RKO (cell line): Measurements from ENCODE around the gene FOXN1.

Experiments
- DNase-seq: peaks from one replicate; pipeline ENCODE4 v3.0.0-alpha.2; 2016; ENCODE audit warnings: low spot score

FOXN1 gene

GRCh38 chr17:28524476-28525424 is 18.6 kb downstream of the FOXN1 start:
- no peak for DNase-seq

DNA sequence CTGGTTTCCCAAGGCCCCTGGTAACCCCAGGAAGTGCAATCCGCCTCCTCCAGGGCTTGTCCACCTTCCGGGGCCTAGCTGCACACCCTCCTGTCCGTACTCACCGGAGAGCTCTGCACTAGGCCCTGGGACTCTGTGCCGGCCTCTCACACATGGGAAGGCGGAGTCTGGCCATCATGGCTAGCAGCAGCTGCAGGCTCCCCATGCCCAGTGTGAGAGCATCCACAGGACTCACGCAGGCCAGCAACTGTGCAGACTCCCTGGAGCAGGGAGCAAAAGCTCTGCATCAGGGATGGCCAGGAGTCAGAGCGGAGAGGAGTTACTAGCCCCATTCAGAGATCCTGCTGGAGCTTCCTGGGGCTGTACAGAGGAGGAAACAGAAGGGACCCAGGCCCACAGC is 20.2 kb downstream of the FOXN1 start:
- no peak for DNase-seq

DNA sequence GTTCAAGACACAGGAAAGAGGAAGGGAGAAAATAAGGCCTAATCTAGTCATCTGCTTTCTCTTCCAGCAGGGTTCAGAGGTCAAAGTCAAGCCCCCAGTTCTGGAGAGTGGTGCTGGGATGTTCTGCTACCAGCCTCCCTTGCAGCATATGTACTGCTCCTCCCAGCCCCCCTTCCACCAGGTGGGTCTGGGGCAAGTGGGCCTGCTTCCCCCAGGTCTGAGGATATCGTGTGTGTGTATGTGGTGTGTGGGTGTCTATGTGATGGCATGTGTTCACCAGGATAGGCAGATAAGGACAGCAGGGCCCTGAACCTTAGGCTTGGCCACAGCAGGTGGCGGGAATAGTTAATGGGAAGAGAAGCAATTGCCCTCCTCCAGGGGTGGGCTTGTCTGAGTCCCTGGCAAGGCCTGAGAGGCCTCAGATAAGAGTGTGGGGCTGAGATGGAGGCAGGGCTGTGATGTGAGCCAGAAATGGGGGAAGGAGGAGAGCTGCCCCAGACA is 21.1 kb downstream of the FOXN1 start:
- DNase-seq = no peak

GRCh38 chr17:28527859-28528258 is 21.7 kb downstream of the FOXN1 start:
- DNase-seq = no peak

DNA sequence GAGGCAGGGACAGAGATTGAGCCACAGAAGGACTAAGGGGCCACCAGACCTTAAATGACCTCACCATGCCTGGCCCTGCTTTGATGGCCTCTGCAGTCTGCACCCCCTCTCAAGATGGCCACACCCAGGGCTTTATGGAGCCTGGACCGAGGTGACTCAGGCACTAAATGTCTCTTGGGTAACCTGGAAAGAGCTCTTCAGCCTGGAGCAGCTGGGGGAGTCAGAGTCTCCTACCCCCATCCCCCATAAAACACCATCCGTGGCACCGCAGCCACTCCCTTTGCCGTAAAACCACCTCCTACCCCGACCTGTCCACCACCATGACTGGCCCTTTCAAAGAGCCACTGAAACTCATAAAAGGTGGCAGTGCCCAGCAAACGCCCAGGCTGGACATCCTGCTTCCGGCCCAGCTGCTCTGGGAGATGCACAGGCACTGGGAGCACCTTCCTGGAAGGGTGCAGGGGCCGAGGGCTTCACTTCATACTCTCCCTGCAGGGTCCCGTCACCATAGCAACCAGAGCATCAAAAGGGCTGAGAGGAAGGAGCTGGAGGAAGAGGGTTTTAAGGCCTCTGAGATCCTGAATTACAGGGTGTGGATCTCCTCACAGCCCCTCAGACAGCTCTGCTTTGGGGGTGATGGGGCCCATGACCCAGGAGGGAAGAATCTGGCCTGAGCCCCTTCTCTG is 22.3 kb downstream of the FOXN1 start:
- no peak for DNase-seq

GRCh38 chr17:28529013-28529400 is 22.9 kb downstream of the FOXN1 start:
- DNase-seq = no peak

GRCh38 chr17:28530250-28530649 is 24.1 kb downstream of the FOXN1 start:
- DNase-seq = no peak

GRCh38 chr17:28530926-28531325 is 24.8 kb downstream of the FOXN1 start:
- DNase-seq = no peak

GRCh38 chr17:28532050-28532960 is 26.2 kb downstream of the FOXN1 start:
- no peak for DNase-seq

- DNase-seq = no peak
Measured at GRCh38 chr17:28533091-28533807, 27.1 kb downstream of the FOXN1 start.

DNA sequence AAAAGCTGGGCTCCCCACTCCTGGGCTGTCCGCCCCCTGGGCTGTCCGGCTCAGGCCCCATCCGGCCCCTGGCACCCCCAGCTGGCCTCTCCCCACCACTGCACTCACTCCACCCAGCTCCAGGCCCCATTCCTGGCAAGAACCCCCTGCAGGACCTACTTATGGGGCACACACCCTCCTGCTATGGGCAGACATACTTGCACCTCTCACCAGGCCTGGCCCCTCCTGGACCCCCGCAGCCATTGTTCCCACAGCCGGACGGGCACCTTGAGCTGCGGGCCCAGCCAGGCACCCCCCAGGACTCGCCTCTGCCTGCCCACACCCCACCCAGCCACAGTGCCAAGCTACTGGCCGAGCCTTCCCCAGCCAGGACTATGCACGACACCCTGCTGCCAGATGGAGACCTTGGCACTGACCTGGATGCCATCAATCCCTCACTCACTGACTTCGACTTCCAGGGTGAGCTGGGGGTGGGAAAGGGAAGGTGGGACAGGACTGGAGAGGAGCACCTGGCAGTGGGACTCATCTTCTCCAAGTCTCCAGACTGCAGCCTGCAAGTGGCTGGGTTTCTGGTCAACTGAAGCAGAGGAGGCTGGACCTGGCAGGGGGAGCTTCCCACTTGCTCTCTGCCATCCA is 28.7 kb downstream of the FOXN1 start:
- DNase-seq = no peak

DNA sequence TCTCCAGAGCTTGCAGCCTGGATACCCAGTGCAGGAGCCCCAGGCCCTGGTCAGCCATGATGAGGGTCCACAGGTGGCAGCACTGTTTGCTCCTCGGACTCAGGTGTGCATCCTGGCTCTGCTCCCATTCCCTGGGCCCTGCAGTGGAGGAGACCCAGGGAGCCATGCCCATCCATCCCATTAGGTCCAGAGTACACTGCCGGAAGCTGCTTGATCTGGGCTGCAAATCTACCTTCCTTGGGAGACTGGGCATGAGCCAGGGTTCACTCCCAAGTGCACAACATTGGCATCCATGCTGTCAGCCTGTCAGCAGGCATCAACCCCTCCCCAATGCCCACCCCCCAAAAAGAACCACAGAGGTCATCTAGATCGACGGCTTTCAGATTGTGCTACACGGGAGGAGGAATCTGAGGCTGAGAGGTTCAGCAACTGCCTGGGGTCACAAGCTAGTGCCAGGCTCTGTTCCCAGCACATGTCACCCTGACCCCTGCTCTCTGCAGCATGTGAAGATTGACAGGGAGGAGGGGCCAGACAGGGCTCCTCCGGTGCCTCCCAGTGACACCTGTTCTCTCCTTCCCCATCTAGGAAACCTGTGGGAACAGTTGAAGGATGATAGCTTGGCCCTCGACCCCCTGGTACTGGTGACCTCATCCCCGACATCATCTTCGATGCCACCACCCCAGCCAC is 30.5 kb downstream of the FOXN1 start:
- no peak for DNase-seq

DNA sequence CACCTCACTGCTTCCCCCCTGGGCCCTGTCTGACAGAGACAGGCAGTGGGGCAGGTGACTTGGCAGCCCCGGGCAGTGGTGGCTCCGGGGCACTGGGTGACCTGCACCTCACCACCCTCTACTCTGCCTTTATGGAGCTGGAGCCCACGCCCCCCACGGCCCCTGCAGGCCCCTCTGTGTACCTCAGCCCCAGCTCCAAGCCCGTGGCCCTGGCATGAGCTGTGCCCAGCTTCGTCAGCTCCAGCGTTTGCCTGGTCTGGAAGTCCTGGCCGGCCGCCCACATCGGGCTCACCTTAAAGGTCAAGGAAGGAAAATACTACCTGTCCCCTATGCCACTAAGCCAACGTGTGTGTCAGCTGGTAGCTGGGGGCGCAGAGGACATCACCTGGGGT is 31.1 kb downstream of the FOXN1 start:
- no peak for DNase-seq

- no peak for DNase-seq
Measured at GRCh38 chr17:28538296-28538895, 32.2 kb downstream of the FOXN1 start.

- no peak for DNase-seq
Measured at GRCh38 chr17:28540231-28540630, 34.1 kb downstream of the FOXN1 start.

DNA sequence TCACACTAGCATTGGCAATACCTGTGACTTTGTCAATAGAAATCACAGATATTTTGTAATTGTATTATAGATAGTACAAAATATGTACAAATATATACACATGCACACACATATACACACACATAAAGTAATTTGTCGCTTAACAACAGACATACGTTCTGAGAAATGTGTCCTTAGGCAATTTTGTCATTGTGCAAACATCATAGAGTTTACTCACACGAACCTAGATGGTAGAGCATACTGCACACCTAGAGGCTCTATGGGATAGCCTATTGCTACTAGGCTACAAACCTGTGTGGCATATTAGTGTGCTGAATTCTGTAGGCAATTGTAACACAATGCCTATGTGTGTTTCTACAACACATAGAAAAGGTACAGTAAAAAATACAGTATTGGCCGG is 35.3 kb downstream of the FOXN1 start:
- DNase-seq = no peak

GRCh38 chr17:28544402-28545140 is 38.4 kb downstream of the FOXN1 start:
- no peak for DNase-seq

- DNase-seq = no peak
Measured at GRCh38 chr17:28545141-28545503, 39.0 kb downstream of the FOXN1 start.

GRCh38 chr17:28545787-28546415 is 39.8 kb downstream of the FOXN1 start:
- no peak for DNase-seq
